Vagina (tissue), 2 donors: Measurements from ENCODE around the gene LRRIQ4.

Experiments
- POLR2A ChIP-seq, 2 donors: fragments of 450-650 bp; IDR thresholded peaks; one replicate each; pipeline ENCODE4 v1.6.1; 2017; ENCODE audit warnings: antibody characterized with exemption in 2 of 2, mild to moderate bottlenecking in 2 of 2, moderate library complexity in 2 of 2
- POLR2AphosphoS5 ChIP-seq, 2 donors: sonication (generic); formaldehyde crosslinking; IDR thresholded peaks; one replicate each; pipeline ENCODE4 v1.9.0; 2017; ENCODE audit warnings: antibody characterized with exemption in 2 of 2, mild to moderate bottlenecking in 2 of 2, low read depth in 1 of 2; ENCODE audit not compliant: insufficient read depth in 1 of 2
- TF ChIP-seq, protein P1 (sequence below), 3 experiments: fragments of 450-650 bp in 2 of 3; fragments of 200-600 bp in 1 of 3; sonication (generic) in 1 of 3; IDR thresholded peaks; one replicate each; pipeline ENCODE4 v1.5.1; 2017 to 2019; ENCODE audit warnings: antibody characterized with exemption in 3 of 3, mild to moderate bottlenecking in 2 of 3, moderate library complexity in 2 of 3

- TF ChIP-seq, protein P1, sequence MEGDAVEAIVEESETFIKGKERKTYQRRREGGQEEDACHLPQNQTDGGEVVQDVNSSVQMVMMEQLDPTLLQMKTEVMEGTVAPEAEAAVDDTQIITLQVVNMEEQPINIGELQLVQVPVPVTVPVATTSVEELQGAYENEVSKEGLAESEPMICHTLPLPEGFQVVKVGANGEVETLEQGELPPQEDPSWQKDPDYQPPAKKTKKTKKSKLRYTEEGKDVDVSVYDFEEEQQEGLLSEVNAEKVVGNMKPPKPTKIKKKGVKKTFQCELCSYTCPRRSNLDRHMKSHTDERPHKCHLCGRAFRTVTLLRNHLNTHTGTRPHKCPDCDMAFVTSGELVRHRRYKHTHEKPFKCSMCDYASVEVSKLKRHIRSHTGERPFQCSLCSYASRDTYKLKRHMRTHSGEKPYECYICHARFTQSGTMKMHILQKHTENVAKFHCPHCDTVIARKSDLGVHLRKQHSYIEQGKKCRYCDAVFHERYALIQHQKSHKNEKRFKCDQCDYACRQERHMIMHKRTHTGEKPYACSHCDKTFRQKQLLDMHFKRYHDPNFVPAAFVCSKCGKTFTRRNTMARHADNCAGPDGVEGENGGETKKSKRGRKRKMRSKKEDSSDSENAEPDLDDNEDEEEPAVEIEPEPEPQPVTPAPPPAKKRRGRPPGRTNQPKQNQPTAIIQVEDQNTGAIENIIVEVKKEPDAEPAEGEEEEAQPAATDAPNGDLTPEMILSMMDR (IDR thresholded peaks at IDR 0.05) = no peak
- TF ChIP-seq POLR2A (IDR thresholded peaks at IDR 0.05) = no peak
- no peak for TF ChIP-seq POLR2AphosphoS5 (IDR thresholded peaks at IDR 0.05; ENCODE audit: insufficient read depth in 1 of 2, low read depth in 1 of 2)
Observed at GRCh38 chr3:169836078-169836941, 23.6 kb downstream of the LRRIQ4 start.
